Measurements from ENCODE around the gene GATAD1. TPM values are rescaled to one million over a fixed set of nuclear protein-coding genes. Genes with fewer than 3 reads are reported as not detected.
A peak's percentile ranks its signal among the peaks of the same experiment; 100 is the strongest.

Gene GATAD1
- total and polyA plus RNA-seq, 10 of the 15 experiments (the other 5 are each of a cell fraction or from before 2014, with no cell fraction given): 5.5 to 45.2 (median 14.2) TPM

- TF ChIP-seq NR2F1 (conservative IDR thresholded peaks at IDR 0.05) (0 out of 2 replicates have a peak, but pooled peaks have one; percentile 27), CTCF (IDR thresholded peaks at IDR 0.05 in 2 of 3, conservative IDR thresholded peaks at IDR 0.05 in 1 of 3; ENCODE audit: control insufficient read depth in 2 of 3, extremely low read depth in 1 of 3, insufficient read depth in 1 of 3, low read depth in 3 of 3, low read length in 3 of 3) (peak; percentile 88 to 99 (median 91)), RBBP5 (conservative IDR thresholded peaks at IDR 0.05) (no peak), IKZF1 (conservative IDR thresholded peaks at IDR 0.05) (peak; percentile 97), ZSCAN29 (IDR thresholded peaks at IDR 0.05) (no peak), IRF5 (IDR thresholded peaks at IDR 0.05; ENCODE audit: borderline replicate concordance) (no peak), HDAC2 (IDR thresholded peaks at IDR 0.05) (no peak), SIX5 (IDR thresholded peaks at IDR 0.05; ENCODE audit: low read depth, low read length, severe bottlenecking) (no peak), MTA3 (IDR thresholded peaks at IDR 0.05; ENCODE audit: borderline replicate concordance, low read length) (no peak), TCF3 (IDR thresholded peaks at IDR 0.05; ENCODE audit: borderline replicate concordance, insufficient read depth, low read depth, low read length) (0 out of 2 replicates have a peak, but pooled peaks have one; percentile 20), EGR1 (IDR thresholded peaks at IDR 0.05; ENCODE audit: borderline replicate concordance in 1 of 2, low read depth in 2 of 2, low read length in 2 of 2) (peak in 1 of 2 experiments; percentile 58; a peak in 1 of 3 replicates), SUZ12 (IDR thresholded peaks at IDR 0.05; ENCODE audit: unreplicated experiment) (no peak), POLR2AphosphoS5 (IDR thresholded peaks at IDR 0.05; ENCODE audit: low read length) (peak; percentile 65), ASH2L (IDR thresholded peaks at IDR 0.05; ENCODE audit: borderline replicate concordance, low read depth) (0 out of 2 replicates have a peak, but pooled peaks have one; percentile 44), EZH2 (IDR thresholded peaks at IDR 0.05; ENCODE audit: borderline replicate concordance, control insufficient read depth, low read depth, low read length) (no peak), ZNF622 (IDR thresholded peaks at IDR 0.05) (no peak), E4F1 (IDR thresholded peaks at IDR 0.05; ENCODE audit: borderline replicate concordance, partially characterized antibody) (peak; percentile 66), NFYB (IDR thresholded peaks at IDR 0.05; ENCODE audit: insufficient read depth, low read depth, low read length) (no peak), ZNF207 (IDR thresholded peaks at IDR 0.05; ENCODE audit: borderline replicate concordance) (no peak), EP300 (IDR thresholded peaks at IDR 0.05; ENCODE audit: borderline replicate concordance in 1 of 2, control insufficient read depth in 1 of 2, low read depth in 2 of 2, low read length in 2 of 2) (no peak), RELB (IDR thresholded peaks at IDR 0.05; ENCODE audit: low read depth) (peak; percentile 69)
Observed at GRCh38 chr7:92447345-92448204, at the start of gene GATAD1 (continued).

Measured in GM12878 (cell line).